GM21619 (cell line): ENCODE data around the gene USP12.

ENCODE experiments used
- ATAC-seq: cut with Tn5 transposase; IDR thresholded peaks from one replicate; pipeline ENCODE4 v1.9.1; 2021; ENCODE audit not compliant: unreplicated experiment

USP12 gene

GRCh38 chr13:27039171-27039701 lies 132.4 kb downstream of the USP12 start:
- no peak for ATAC-seq

DNA sequence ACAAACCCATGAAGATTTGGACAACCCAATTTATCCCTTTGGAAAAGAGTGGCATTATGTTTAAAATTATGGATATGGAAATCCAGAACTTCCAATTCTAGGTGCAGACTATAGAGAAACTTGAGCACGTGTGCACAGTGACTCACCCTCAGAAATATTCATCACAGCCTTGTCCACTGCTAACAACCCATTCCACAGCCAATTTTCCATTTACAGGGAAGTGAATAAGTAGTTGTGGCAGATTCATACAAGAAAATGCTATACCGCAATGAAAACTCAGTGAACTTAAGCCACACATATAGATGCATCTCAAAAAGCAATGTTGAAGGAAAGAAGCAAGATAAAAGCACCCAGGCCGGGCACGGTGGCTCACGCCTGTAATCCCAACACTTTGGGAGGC lies 133.3 kb downstream of the USP12 start:
- ATAC-seq: no peak

DNA sequence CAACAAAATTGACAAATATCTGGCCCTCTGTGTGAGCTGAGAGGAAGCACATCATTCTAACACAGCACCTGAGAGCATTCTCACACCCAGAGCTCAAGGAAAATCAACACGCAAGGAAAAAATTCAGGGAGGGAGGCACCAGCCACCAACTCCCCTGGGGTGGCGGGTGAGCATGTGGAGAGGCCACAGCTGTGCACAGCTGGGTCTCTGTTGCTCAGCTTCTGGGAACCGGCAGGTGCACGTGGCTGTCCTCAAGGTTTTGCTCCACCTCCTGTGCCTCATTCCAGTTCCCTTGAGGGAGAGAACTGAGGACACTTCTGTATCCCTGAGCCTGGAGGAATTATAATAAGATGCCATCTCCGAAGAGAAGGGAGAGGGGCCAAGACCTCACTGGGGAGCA lies 134.0 kb downstream of the USP12 start:
- ATAC-seq: no peak

DNA sequence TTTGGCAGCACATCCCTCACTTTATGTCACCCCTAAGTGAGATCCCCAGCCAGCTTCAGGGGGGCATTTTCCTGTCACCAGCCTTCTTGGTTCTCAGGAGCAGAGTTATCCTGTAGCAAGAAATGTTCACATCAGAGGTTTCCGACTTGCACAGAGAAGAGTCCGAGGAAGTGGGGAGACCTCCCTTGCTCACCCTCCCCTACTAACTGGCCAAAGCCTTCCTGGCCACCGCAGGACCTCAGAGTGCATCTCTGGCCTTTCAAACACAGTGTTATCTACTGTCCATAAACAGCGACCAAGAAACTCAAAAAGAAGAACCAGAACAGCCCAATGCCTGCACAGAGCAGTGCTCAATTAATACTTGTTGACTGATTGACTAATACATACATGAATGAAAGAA lies 134.4 kb downstream of the USP12 start:
- ATAC-seq: no peak

GRCh38 chr13:27036236-27036981 lies 135.2 kb downstream of the USP12 start:
- no peak for ATAC-seq

- no peak for ATAC-seq
These were observed 135.7 kb downstream of the USP12 start for GRCh38 chr13:27035892-27036235.

DNA sequence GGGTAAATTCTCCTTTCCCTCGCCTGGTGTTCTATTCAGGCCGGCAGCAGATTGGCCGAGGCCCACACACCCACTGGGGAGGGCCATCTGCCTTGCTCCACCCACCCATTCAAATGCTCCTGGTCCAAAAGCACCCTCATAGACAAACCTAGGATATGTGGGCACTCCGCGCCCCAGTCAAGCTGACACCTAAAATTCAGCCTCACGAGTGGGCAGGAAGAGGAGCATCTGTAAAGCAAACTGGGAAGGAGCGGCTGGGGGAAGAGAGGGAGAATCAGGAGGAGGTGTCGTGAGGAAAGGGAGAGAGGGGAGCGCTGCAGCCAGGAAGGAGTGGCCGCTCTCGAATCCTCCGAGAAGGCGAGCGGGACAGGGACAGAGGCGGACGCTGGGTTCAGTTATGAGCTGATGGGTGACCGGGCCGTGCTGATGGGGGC lies 136.9 kb downstream of the USP12 start:
- no peak for ATAC-seq

DNA sequence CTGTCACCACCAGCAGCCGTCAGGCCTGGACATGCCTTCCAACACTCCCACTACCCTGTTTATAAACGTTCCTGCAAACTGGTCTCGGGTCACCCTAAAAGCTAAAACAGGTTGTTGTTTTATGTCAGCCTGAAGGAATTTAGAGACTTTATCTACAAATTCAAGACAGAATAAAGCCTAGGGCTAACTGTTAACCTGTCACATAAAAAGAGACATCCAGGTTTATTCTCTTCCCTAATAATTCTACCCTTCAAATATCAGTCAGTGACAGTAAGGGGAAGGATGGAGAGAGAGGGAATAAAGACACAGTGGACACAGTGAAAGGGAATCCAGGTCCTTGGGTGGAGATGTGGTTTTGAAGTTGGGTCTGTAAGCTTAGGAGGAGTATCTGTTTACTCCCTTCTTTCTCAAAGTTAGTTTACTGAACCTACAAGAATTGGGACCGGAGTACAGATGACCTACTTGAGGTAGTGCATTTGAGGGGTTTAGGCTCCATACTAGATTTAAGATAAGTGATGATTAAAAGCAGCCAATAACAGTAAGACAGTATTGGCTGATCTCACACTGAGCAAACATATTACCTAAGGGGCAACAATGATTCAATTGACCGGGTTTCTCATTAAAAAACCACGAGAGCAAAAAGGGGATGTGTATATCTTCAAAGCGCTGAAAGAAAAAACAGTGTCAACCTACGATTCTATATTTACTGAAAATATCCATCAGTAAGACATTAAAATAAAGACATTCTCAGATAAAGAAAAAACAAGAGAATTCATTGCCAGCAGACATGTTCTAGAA lies 142.7 kb downstream of the USP12 start:
- no peak for ATAC-seq

- no peak for ATAC-seq
These were observed 144.4 kb downstream of the USP12 start for GRCh38 chr13:27027086-27027667.

GRCh38 chr13:27026396-27026795 lies 145.2 kb downstream of the USP12 start:
- no peak for ATAC-seq

DNA sequence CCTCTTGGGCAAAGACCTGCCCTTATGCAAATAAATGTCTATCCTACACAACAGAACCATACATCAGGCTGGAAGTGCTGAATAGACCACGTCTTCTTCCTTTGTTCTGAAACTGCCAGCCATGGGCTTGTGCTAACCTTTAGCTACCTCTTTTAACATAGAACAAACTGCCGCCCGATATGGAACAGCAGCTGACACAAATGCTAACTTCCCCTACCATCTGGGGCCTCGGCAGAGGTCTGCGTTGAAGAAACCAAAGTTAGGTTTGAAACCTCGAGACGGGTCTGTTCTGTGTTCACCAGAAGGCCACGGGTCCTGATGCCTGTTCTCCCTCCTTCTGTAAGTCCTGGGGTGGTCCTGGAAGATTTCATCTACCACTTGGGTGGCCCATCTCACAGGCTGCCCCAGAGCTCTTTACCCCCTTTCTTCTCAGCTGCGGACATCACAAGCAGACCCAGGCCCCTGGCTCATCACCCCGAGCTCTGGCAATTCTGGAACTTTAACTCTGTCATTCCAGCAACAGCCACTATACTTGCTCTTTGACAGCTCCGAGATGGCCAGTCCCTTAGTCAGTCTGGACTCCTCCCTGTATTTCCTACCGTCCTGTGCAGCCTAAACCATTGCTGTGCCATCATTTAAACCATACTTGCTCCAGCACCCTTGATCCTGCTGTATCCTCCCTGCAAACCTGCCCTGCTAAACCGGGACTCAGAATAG lies 146.7 kb downstream of the USP12 start:
- no peak for ATAC-seq

DNA sequence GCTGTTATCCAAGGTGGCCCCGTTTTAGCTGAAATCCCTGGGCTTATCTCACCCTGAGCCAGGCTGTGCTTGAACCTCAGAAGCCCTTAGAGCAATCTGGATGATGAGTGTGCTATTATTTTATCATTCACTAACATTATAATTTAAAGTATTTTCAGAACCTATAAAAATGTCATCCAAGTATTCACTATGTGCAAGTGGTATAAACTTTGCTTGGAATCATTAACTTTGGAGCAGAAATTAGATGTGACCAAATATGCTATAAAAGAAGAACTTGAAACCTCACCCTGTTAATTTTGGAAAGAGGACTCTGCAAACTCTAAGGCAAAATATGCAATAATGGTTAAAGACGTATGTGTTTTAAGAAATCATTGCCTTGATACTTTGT lies 147.5 kb downstream of the USP12 start:
- no peak for ATAC-seq

DNA sequence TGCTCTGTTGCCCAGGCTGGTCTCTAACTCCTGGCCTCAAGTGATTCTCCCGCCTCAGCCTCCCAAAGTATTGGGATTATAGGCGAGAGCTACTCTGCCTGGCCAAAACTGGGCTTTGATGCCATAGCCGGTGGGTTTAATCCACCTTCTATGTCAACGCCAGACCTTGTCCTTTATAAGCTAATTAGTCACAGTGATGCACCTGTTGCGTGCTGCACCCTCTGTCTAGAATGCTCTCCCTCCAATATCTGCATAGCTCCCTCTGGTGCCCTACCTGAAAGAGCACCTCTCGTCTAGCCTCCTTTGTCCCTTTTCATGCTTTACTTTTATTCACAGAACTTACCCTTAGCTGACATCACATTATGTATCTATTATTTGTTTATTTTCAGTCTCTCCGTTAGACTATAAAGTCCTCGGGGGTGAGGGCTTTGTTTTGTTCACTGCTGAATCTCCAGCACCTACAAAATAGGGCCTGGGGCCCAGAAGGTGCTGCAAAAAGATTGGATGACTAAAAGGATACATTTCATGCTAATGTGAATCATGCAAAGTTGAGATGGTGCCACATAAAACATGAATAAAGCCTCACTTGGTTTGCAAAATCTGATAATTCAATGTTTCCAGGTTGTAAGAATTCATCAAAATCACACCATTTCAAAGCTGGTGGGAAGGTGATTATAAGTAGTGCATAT lies 148.1 kb downstream of the USP12 start:
- no peak for ATAC-seq

GRCh38 chr13:27022571-27023311 lies 148.9 kb downstream of the USP12 start:
- ATAC-seq: no peak

DNA sequence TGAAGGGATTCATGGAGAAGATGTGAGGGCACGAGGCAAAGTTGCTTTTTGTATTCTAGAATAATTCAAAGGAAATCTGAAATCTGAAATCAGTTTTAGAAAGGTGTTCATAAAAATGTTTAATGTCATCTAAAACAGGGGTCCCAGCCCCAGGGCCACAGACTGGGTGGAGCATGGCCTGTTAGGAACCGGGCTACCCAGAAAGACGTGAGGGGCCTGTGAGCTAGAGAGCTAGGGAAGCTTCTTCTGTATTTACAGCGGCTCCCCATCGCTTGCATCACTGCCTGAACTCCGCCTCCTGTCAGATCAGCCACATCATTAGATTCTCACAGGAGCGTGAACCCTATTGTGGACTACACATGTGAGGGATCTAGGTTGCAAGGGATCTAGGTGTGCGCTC lies 151.2 kb downstream of the USP12 start:
- ATAC-seq: no peak

DNA sequence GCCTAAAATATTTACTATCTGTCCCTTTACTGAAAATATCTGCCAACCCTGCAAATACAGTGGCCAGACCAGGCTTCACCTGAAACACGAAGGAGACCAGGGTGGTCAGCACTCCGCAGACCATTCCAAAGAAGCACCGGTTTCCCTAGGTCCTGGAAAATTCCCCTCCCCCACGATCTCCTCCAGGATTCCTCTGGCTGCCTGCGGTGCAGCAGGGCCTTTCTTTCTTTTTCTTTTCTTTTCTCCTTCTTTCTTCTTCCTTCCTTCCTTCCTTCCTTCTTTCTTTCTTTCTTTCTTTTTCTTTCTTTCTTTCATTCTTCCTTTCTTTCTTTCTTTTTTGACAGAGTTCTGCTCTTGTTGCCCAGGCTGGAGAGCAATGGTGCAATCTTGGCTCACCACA lies 152.7 kb downstream of the USP12 start:
- no peak for ATAC-seq

DNA sequence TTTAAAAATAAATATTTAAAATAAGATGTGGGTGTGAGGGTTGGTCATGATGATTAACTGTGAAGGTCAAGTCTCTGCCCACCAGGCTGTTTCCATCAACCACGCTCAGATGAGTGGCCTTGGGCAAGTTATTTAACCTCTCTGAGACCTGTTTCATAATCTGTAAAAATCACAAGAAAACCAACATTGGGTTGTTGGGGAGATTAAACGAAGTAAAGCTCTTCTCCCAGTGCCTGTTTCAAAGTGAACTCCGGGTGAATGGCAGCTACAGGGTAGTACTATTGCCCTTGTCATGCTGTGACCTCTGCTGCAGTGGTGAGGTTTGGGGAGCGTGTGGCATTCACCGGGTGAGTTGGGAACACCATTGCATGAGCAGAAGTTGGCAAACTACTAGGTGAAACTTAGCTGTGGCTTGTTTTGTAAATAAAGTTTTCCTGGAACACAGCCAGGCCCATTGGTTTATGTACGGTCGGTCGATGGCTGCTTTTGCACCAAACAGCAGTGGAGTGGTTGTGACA lies 153.2 kb downstream of the USP12 start:
- ATAC-seq: no peak

- ATAC-seq: no peak
These were observed 154.7 kb downstream of the USP12 start for GRCh38 chr13:27016875-27017274.
